Measurements from ENCODE around the gene DIRAS1.

DIRAS1 gene

DNA sequence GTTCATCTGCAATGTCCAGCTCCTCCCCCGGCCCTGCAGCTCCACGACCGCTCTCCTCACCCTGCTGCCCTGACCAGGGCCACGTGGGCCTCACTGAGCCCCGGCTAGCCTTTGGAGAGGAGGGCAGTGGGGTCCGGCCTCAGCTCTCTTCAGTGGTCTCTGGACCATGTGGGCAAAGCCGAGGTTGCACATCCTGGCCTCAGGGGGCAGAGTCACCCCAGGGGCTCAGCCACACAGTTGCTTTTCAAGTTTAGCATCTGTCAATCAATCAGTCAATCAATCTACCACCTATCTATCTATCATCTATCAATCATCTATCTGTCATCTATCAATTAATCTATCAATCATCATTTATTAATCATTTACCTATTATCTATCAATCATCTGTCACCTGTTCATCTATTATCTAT is 3.0 kb upstream of the DIRAS1 start:
- Mint-ChIP-seq H3K27ac (no peak overlapping the region), H3K27me3 (peaks cover 21% of the 10 kb centered on the region), H3K4me1 (peaks cover 8% of the 10 kb centered on the region), H3K9me3 (no peaks in the 10 kb centered on the region), H3K4me3 (no peak overlapping the region), H3K36me3 (ENCODE audit: low read depth) (no peaks in the 10 kb centered on the region)
- no peak for ATAC-seq
- DNase-seq, result no peak

DNA sequence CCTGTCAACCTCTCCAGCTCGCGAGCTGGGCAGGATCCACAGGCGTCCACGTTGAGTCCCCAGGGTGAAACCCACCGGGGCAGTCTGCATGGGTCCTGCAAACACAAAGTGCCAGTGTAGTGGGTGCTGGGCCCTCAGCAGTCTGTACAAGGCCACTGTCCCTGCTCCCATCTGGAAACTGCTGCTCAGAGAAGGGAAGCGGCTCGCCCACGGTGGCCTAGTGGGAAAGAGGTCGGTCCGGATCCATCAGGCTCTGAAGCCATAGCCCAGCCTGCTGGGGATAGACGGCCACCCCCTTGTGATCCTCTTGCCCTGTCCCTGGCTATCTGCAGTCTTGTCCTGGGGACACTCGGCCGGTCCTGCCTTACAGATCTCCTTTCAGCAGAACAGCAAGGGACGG is 2.6 kb upstream of the DIRAS1 start:
- Mint-ChIP-seq H3K27ac (no peak overlapping the region), H3K4me3 (no peak overlapping the region), H3K36me3 (ENCODE audit: low read depth) (no peaks in the 10 kb centered on the region), H3K9me3 (no peaks in the 10 kb centered on the region), H3K4me1 (peaks cover 8% of the 10 kb centered on the region), H3K27me3 (peaks cover 24% of the 10 kb centered on the region)
- DNase-seq (no peak), ATAC-seq (no peak)

DNA sequence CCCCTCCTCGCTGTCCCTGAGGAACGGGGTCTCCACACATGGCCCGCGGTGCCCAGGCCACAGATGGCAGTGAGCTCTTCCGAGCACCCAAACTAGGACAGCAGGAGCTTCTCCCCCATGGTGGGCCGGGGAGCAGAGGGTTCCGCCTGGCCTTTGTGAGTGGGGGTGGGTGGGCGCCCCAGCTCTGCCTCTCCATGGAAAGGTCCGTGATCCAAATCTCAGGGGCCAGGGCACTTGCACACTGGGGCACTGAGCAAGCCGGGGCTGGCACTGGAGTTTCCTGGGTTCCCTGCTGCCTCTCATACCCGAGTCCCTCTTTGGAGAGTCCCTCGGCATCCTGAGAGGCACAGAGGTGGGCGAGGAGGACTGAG is 2.2 kb upstream of the DIRAS1 start:
- Mint-ChIP-seq H3K27me3 (peaks cover 24% of the 10 kb centered on the region), H3K9me3 (no peaks in the 10 kb centered on the region), H3K4me1 (peaks cover 8% of the 10 kb centered on the region), H3K4me3 (no peak overlapping the region), H3K27ac (no peak overlapping the region), H3K36me3 (ENCODE audit: low read depth) (no peaks in the 10 kb centered on the region)
- ATAC-seq (no peak), DNase-seq (no peak)

DNA sequence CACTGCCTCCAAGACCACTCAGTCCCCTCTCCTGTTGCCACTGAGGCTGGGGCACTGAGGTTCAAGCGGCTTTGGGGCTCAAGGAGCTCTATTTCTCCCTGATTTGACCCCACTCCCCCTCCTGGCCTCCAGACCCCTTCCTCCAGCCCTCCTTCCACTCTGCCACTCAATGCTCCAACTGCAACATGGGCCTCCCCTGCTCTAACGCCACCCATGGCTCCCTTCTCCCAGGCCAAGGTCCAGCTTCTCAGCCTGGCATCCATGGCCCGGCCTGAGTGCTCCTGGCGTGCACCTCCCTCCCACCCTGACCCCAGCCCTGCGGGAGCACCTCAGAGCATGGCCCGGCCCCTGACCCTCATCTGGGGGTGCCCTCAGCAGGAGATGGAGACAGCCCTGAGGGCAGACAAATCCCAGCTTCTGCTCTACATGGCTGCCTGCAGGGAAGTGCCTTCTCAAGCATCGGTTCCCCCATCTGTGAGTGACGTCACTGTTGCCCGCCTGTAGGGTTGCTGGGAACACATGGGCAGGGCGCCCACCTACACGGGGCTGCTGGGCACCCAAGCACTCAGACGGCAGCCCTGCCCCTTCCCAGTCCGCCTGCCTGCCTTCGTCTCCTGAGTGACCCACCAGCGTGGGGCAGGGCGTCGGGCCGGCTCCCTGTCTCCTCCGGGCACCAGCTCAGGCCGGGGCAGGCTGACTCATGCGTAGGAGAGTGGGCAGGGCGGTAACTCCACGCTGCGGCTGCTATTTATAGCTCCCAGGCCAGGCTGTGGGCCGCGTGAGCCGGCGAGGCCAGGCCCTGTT is 1.6 kb upstream of the DIRAS1 start:
- Mint-ChIP-seq H3K9me3 (no peaks in the 10 kb centered on the region), H3K27me3 (peaks cover 24% of the 10 kb centered on the region), H3K36me3 (ENCODE audit: low read depth) (no peaks in the 10 kb centered on the region), H3K4me1 (peaks cover 8% of the 10 kb centered on the region), H3K4me3 (no peak overlapping the region), H3K27ac (no peak overlapping the region)
- DNase-seq (no peak), ATAC-seq (no peak)

DNA sequence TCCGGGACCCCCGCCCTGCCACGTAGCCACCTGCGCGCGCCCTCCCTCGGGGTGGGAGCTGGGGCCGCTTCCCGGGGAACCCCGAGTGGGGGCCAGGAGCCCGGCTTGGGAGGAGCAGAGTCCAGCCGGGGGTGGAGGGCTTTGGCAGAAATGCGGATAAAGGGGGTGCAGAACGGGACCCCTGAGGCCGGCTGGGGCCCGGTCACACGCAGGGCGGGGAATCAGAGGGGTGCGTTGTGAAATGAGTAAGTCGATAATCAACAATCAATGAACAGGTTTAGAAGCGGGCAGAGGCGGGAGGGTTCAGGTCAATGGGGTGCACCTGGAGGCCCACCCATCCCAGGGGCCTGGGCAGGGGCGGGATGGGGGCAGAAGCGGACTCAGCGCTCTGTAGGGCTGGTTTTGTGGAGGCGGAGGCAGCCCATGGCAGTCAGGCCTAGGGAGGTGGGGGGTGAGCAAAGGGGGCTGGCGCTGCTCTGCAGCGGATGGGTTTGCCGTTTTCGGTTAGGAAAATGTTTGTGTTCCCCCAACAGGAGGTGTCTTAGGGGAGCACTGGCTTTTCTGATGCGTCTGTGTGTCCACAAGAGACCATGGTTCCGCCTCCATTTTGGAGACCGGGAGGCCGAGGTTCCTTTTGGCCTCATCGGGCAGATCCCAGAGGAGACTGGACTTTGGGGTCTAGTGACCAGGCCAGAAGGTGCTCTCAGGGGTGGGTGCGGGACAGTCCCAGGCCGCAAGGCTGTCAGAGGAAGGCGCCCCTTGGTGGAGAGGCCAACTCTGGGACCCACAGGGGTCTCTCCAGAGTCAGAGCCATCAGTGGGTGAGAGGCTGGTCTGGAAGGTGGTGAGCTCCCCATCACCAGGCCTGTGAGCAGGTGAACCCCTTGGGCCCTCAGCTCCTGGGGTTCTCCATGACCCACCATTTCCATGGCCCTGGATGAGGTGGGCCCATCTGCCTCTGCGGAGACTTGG is 683 bp upstream of the DIRAS1 start:
- DNase-seq (no peak), ATAC-seq (no peak)
- no peak overlapping the region for H3K27ac Mint-ChIP-seq
- H3K4me3 Mint-ChIP-seq, result peak overlapping the region; percentile 45
- H3K27me3 Mint-ChIP-seq, result peaks cover 22% of the 10 kb centered on the region
- no peaks in the 10 kb centered on the region for H3K36me3 Mint-ChIP-seq (ENCODE audit: low read depth)
- H3K9me3 Mint-ChIP-seq, result no peaks in the 10 kb centered on the region
- H3K4me1 Mint-ChIP-seq, result peaks cover 4% of the 10 kb centered on the region

DNA sequence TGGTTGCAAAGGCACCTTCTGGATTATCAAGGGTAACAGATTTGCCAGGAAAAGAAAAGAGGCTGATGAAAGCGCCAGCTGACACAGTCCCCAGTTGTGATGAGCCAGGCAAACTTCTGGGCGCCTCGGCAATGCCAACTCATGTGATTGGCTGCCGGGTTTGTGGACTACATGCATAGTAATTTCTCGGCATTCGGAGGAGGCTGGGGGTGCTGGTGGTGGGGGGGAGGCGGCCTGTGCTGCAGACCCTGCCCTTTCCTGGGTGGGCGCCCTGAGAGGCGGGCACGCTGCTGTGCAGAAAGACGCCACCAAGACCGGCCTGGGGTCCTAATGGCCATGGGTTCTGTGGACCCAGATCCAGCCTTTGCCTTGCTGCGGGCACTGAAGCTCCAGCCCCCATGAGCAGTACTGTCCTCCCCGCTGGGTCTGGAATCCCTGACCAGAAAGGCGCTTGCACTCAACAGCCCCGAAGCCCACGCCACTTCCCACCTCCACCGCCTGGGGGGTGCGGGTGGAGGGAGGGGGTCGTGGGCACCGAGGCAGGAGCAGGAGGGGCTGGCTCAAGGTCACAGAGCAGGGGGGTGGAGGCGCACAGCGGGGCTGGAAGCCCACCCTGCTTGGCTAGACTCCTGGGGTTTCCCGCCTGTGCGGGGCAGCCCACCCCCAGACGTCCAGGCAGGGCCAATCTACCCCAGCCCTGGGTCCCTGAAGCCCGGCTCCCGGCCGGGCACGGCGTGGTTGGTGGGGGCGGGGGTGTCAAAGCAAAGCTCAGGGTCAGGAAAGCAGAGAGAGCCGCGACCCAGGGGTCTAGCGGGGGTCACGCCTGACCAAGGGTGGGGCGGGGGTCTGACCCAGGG is 1.0 kb downstream of the DIRAS1 start:
- Mint-ChIP-seq H3K27ac (no peak overlapping the region), H3K36me3 (ENCODE audit: low read depth) (peaks cover 3% of the 10 kb centered on the region), H3K9me3 (peaks cover 8% of the 10 kb centered on the region), H3K4me1 (peaks cover 4% of the 10 kb centered on the region), H3K27me3 (peaks cover 24% of the 10 kb centered on the region), H3K4me3 (peak overlapping the region; percentile 42)
- no peak for DNase-seq
- no peak for ATAC-seq

DNA sequence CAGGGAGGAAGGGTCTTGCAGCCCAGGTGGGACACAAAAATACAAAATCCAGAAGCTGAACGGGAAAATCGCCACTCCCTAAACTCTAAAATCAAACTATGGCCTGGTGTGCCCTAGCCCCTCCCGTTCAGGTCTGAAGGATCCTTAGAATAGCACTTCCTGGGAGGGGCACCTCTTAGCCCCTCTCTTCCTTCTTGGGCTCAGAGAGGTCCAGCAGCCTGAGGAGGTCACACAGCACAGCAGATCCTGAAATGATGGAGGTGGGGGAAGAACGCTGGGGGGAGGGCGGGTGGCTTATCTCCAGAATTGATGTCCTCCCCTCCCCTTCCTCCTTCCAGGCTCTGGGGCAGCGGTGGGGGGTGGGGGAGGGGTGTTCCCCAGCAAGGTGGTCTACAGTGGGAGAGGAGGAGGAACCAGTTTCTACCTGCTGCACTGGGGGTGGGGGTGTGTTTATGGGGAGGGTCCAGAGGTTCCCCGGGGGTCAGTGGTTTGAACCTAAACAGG is 1.9 kb downstream of the DIRAS1 start:
- ATAC-seq, result no peak
- DNase-seq, result no peak
- Mint-ChIP-seq H3K36me3 (ENCODE audit: low read depth) (peaks cover 3% of the 10 kb centered on the region), H3K27ac (no peak overlapping the region), H3K4me3 (no peak overlapping the region), H3K4me1 (peaks cover 4% of the 10 kb centered on the region), H3K9me3 (peaks cover 10% of the 10 kb centered on the region), H3K27me3 (peaks cover 22% of the 10 kb centered on the region)

DNA sequence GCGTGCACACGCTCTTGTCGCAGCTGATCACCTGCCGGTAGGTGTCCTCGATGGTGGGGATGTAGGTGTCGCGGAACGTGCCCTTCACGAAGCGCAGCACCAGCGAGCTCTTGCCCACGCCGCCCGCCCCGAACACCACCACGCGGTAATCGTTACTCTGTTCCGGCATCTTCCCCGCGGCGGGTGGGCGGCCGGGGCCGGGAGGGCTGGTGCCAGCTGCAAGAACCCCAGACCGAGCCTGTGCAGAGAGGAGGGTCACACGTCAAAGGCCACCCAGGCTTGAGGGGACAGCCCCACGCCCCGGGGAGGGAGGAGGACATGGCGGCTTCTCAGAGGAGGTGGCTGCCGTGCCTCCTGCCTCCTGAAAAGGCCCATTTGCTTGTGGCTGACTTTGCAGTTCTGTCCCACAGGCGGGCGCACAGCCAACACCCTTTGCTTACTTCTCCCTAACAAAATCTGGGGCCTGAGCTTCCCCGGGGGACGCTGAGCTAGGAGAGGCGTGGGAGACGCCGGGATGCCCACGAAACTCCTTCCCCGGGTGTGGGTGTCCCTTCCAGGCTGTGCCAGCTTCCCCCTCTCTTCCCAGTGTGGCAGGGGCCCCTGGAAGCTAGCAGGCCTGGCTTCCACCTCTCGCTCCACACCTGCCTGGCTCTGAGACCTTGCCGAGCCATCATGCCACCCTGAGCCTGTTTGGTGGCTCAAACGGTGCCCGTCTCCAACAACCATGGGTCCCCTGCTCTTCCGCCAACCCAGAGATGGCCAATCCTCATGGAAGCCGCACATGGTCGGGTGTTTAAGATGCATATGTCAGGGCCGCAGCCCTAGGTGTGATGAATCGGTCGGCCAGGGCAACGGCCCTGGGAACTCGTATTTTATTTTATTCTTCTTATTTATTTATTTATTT is 3.3 kb downstream of the DIRAS1 start:
- peaks cover 3% of the 10 kb centered on the region for H3K36me3 Mint-ChIP-seq (ENCODE audit: low read depth)
- peaks cover 4% of the 10 kb centered on the region for H3K4me1 Mint-ChIP-seq
- no peak overlapping the region for H3K4me3 Mint-ChIP-seq
- H3K27me3 Mint-ChIP-seq, result peaks cover 20% of the 10 kb centered on the region
- H3K27ac Mint-ChIP-seq, result no peak overlapping the region
- ATAC-seq, result no peak
- DNase-seq, result no peak
- H3K9me3 Mint-ChIP-seq, result peaks cover 10% of the 10 kb centered on the region

DNA sequence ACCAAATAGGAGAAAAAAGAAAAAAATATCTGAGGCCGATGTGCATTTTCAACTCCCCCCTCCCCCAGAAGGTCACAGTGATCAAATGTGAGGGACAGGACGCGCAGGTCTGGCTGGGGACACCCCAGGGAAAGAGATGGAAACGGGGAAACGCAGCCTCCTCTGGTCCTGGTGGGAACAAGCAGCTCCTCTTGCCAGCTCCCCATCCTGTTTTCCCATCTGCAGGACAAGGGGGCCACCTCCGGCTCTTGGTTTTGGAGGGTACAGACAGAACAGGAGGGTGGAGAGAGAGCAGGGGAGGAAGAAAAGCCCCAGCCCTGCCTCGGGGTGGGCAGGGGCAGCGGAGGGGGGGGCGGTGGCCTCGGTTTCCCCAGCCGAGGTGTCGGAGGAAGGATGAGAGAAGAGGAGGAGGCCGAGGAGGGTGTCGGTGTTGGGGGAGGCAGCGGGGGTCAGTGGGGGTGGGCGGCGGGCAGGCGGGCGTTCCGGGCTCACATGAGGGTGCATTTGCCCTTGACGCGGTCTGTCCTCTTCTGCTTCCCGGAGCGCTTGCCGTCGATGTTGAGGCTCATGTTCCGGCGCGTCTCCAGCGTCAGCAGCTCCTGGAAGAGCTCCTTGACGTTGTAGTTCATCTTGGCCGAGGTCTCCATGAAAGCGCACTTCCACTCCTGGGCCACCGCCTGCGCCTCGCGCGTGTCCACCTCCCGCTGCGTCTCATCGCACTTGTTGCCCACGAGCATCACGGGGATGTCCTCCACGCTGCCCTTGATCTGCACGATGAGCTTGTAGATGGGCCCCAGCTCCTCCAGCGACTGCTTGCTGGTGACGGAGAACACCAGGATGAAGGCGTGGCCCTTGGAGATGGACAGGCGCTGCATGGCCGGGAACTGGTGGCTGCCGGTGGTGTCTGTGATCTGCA is 4.2 kb downstream of the DIRAS1 start:
- no peak overlapping the region for H3K4me3 Mint-ChIP-seq
- H3K4me1 Mint-ChIP-seq, result peaks cover 5% of the 10 kb centered on the region
- peaks cover 10% of the 10 kb centered on the region for H3K9me3 Mint-ChIP-seq
- peaks cover 16% of the 10 kb centered on the region for H3K27me3 Mint-ChIP-seq
- ATAC-seq (no peak), DNase-seq (no peak)
- H3K27ac Mint-ChIP-seq, result no peak overlapping the region
- H3K36me3 Mint-ChIP-seq (ENCODE audit: low read depth), result peaks cover 3% of the 10 kb centered on the region

DNA sequence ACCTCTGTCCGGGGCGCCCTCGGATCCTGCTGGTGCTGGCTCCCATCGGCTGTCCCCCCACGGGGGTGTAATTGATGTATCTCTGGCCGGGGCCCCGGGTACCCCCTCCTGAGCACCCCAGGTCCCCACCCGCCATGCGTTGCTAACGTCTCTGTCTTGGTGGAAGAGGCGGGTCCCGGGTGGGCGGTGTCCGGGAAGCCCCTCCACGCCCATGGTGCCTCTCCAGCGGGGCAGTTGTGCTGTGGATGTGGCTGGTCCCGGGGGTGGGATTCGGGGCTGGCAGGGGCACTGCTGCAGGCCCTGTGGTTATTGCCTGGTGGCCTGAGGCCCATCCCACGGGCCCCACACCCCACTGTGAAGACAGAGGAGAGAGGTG is 4.9 kb downstream of the DIRAS1 start:
- DNase-seq, result no peak
- Mint-ChIP-seq H3K4me1 (peaks cover 10% of the 10 kb centered on the region), H3K4me3 (no peak overlapping the region), H3K27ac (no peak overlapping the region), H3K36me3 (ENCODE audit: low read depth) (peaks cover 3% of the 10 kb centered on the region), H3K9me3 (peaks cover 10% of the 10 kb centered on the region), H3K27me3 (peaks cover 11% of the 10 kb centered on the region)
- ATAC-seq, result no peak

DNA sequence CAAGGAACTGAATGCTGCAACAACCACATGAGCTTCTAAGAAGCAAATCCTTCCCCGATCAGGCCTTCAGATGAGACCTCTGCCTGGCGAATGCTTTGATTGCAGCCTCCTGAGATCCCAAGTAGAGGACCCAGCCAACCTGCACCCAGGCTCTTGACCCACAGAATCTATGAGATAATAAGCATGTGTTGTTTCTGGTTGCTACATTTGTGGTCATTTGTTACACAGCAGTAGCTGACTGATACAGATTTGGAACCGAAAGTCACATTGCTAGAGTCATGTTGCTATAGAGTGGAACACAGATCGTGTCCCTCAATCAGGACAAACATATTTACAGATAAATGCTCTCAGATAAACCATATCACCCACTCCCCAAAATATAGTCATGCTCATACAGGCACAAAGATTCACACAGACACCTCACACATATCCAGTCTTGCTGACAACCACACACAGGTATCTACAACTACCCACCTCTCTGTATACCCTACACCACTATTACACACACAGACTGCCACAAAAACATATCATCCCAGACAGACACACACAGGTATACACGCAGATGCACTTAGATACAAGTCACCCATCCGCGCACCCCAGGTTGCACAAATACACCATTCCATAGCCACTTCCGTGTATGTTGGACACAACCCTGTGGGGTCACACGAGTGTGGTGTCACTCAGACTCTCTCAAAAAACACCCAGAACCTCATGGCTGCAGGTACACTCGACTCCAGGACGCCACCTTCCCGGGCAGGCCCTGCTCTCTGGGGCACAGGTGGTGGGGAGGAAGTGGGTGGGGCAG is 5.5 kb downstream of the DIRAS1 start:
- H3K9me3 Mint-ChIP-seq, result peaks cover 10% of the 10 kb centered on the region
- no peak overlapping the region for H3K27ac Mint-ChIP-seq
- H3K27me3 Mint-ChIP-seq, result peaks cover 11% of the 10 kb centered on the region
- peaks cover 3% of the 10 kb centered on the region for H3K36me3 Mint-ChIP-seq (ENCODE audit: low read depth)
- peaks cover 13% of the 10 kb centered on the region for H3K4me1 Mint-ChIP-seq
- H3K4me3 Mint-ChIP-seq, result no peak overlapping the region
- ATAC-seq (no peak), DNase-seq (no peak)
